Loucy (cell line): ENCODE results near the gene ENPEP.
"Not testable (repeated sequence)": the region's sequence is repeated elsewhere in the genome, so short reads cannot be mapped to it uniquely, and the experiment has no call there.

Source experiments
- H2AFZ ChIP-seq: fragments of 200-600 bp; sonication (generic); 2 replicates; pipeline ENCODE4 v1.6.0; 2016; ENCODE audit warnings: antibody characterized with exemption, mild to moderate bottlenecking, low read length, moderate library complexity
- H3F3A ChIP-seq: fragments of 200-600 bp; 2 replicates; pipeline ENCODE4 v1.6.0; 2016; ENCODE audit warnings: antibody characterized with exemption, low read depth, mild to moderate bottlenecking
- H3K27me3 ChIP-seq: fragments of 200-600 bp; sonication (generic); 2 replicates; pipeline ENCODE4 v1.6.1; 2014; ENCODE audit warnings: low read length, mild to moderate bottlenecking; ENCODE audit not compliant: insufficient read depth, poor library complexity, severe bottlenecking
- H3K36me3 ChIP-seq: fragments of 200-600 bp; sonication (generic); 2 replicates; pipeline ENCODE4 v1.6.1; 2016; ENCODE audit warnings: low read length; ENCODE audit not compliant: insufficient read depth
- H3K4me1 ChIP-seq: fragments of 200-600 bp; sonication (generic); 2 replicates; pipeline ENCODE4 v1.5.1; 2014; ENCODE audit warnings: low read length, mild to moderate bottlenecking; ENCODE audit not compliant: insufficient read depth, poor library complexity, severe bottlenecking
- H3K4me2 ChIP-seq: fragments of 200-600 bp; sonication (generic); 2 replicates; pipeline ENCODE4 v1.6.0; 2014; ENCODE audit warnings: antibody characterized with exemption, low read length, low read depth, mild to moderate bottlenecking; ENCODE audit not compliant: poor library complexity, severe bottlenecking
- H3K4me3 ChIP-seq: fragments of 200-600 bp; sonication (generic); 2 replicates; pipeline ENCODE4 v1.5.1; 2014; ENCODE audit warnings: low read length, mild to moderate bottlenecking, mixed read lengths; ENCODE audit not compliant: poor library complexity, severe bottlenecking
- H3K79me2 ChIP-seq: fragments of 200-600 bp; sonication (generic); 2 replicates; pipeline ENCODE4 v1.6.1; 2014; ENCODE audit warnings: low read length; ENCODE audit not compliant: insufficient read depth
- H3K9ac ChIP-seq: fragments of 200-600 bp; sonication (generic); 2 replicates; pipeline ENCODE4 v1.6.0; 2014; ENCODE audit warnings: mild to moderate bottlenecking, low read depth, low read length, moderate library complexity; ENCODE audit not compliant: poor library complexity, severe bottlenecking
- H3K9me2 ChIP-seq: fragments of 200-600 bp; sonication (generic); replicated peaks from 2 replicates; pipeline ENCODE4 v1.6.1; 2016; ENCODE audit warnings: low read depth, low read length, mixed read lengths
- H3K9me3 ChIP-seq: fragments of 200-600 bp; sonication (generic); 2 replicates; pipeline ENCODE4 v1.6.1; 2014; ENCODE audit warnings: mild to moderate bottlenecking, antibody characterized with exemption, low read length, low read depth; ENCODE audit not compliant: insufficient read depth
- H4K20me1 ChIP-seq: fragments of 200-600 bp; sonication (generic); 2 replicates; pipeline ENCODE4 v1.6.0; 2014; ENCODE audit warnings: antibody characterized with exemption, low read length, mild to moderate bottlenecking; ENCODE audit not compliant: insufficient read depth, poor library complexity, severe bottlenecking
- EZH2phosphoT487 ChIP-seq: fragments of 200-600 bp; IDR thresholded peaks from 2 replicates; pipeline ENCODE4 v1.6.1; 2018; ENCODE audit warnings: antibody characterized with exemption, mild to moderate bottlenecking, moderate library complexity, borderline replicate concordance
- TF ChIP-seq, protein P1 (sequence below): fragments of 200-600 bp; sonication (generic); conservative IDR thresholded peaks from 2 replicates; pipeline ENCODE4 v1.5.1; 2014; ENCODE audit warnings: mild to moderate bottlenecking, antibody characterized with exemption, low read length

Gene ENPEP

DNA sequence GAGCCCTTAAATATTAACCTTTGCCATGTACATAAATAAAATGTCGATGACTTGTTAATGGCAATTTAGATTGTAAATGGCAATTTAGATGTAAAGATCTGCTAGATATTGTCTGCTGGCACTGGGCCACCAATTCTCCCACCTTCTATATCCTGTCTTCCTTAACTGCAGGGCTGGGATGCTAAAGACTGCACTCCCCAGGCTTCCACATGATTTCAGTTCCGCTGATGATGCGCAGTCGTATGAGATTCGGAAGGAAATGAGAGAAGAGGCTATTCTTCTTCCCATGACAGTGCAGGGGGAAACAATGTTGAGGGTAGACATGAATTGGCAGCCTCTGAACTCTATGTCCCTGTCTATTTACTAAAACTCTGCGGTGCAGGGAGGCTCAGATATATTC, 91.3 kb downstream of the ENPEP start:
- H3K4me3 ChIP-seq, result no peak overlapping the region
- no peaks in the 10 kb centered on the region for H4K20me1 ChIP-seq
- H3K79me2 ChIP-seq, result no peaks in the 10 kb centered on the region
- H3K36me3 ChIP-seq, result no peaks in the 10 kb centered on the region
- no peaks in the 10 kb centered on the region for H3K9me3 ChIP-seq
- no peaks in the 10 kb centered on the region for H3F3A ChIP-seq
- H3K4me2 ChIP-seq, result no peak overlapping the region
- H3K9me2 ChIP-seq, result no peaks in the 10 kb centered on the region
- no peak overlapping the region for H2AFZ ChIP-seq
- no peak overlapping the region for H3K9ac ChIP-seq
- TF ChIP-seq, protein P1, sequence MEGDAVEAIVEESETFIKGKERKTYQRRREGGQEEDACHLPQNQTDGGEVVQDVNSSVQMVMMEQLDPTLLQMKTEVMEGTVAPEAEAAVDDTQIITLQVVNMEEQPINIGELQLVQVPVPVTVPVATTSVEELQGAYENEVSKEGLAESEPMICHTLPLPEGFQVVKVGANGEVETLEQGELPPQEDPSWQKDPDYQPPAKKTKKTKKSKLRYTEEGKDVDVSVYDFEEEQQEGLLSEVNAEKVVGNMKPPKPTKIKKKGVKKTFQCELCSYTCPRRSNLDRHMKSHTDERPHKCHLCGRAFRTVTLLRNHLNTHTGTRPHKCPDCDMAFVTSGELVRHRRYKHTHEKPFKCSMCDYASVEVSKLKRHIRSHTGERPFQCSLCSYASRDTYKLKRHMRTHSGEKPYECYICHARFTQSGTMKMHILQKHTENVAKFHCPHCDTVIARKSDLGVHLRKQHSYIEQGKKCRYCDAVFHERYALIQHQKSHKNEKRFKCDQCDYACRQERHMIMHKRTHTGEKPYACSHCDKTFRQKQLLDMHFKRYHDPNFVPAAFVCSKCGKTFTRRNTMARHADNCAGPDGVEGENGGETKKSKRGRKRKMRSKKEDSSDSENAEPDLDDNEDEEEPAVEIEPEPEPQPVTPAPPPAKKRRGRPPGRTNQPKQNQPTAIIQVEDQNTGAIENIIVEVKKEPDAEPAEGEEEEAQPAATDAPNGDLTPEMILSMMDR, result no peak
- no peak for TF ChIP-seq EZH2phosphoT487
- no peaks in the 10 kb centered on the region for H3K27me3 ChIP-seq
- no peaks in the 10 kb centered on the region for H3K4me1 ChIP-seq

DNA sequence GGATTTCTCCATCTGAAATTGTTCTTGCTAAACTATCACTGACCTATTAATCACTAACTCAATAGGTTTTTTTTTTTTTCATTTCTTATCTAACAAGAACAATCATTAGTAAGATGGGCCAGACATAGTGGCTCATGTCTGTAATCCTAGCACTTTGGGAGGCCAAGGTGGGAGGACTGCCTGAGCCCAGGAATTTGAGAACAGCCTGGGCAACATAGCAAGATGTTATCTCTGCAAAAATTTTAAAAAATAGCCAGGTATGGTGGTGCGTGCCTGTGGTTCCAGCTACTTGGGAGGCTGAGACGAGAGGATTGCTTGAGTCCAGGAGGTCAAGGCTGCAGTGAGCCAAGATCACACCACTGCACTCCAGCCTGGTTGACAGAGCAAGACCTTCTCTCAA, 100.7 kb downstream of the ENPEP start:
- H3K9ac ChIP-seq, H2AFZ ChIP-seq, H3K27me3 ChIP-seq, H3F3A ChIP-seq, H3K79me2 ChIP-seq, H3K9me2 ChIP-seq, H3K4me1 ChIP-seq, H3K9me3 ChIP-seq, H3K4me3 ChIP-seq, H3K36me3 ChIP-seq, H4K20me1 ChIP-seq, H3K4me2 ChIP-seq: not testable (repeated sequence)

DNA sequence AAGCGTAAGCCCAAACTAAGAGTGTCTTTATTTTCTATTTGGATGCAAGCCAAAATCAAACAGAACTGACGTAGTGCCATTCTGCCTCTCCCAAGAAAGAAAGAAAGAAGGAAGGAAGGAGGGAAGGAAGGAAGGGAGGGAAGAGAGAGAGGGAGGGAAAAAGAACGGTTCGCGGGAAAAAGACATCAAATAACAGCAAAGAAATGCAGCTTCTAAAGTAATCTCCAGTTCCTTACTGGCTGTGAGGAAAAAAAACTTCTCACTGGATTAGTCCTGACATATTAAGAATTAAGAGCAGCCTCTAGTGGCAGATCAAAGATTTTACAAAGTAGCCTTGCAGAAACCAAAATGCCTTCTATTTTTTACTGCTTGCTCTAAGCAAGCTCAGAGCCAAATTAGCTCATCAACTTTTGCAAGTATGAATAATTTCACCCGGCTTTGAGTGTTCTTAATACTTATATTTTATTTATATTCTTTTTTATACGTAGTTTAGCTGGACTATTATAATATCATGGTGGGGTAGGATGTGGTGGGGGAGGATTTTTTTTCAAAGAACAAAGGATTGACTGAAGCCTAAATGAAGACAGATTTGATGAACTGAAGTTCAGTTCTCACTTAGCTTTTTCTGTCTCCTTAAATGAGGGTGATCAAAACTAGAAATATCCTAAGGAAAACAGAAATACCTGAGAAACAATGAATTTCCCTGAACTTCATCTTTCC, 110.3 kb downstream of the ENPEP start:
- Histone ChIP-seq H3K9ac (no peak overlapping the region), H3K79me2 (no peaks in the 10 kb centered on the region), H3K36me3 (no peaks in the 10 kb centered on the region), H3K4me3 (peak overlapping the region; percentile 10), H3K9me2 (no peaks in the 10 kb centered on the region), H3F3A (no peaks in the 10 kb centered on the region), H3K4me1 (no peaks in the 10 kb centered on the region), H3K4me2 (peak overlapping the region; percentile 38), H3K9me3 (no peaks in the 10 kb centered on the region), H3K27me3 (no peaks in the 10 kb centered on the region), H2AFZ (peak overlapping the region; percentile 70), H4K20me1 (no peaks in the 10 kb centered on the region)
- TF ChIP-seq EZH2phosphoT487, result no peak
- TF ChIP-seq, protein P1, result peak; percentile 67

DNA sequence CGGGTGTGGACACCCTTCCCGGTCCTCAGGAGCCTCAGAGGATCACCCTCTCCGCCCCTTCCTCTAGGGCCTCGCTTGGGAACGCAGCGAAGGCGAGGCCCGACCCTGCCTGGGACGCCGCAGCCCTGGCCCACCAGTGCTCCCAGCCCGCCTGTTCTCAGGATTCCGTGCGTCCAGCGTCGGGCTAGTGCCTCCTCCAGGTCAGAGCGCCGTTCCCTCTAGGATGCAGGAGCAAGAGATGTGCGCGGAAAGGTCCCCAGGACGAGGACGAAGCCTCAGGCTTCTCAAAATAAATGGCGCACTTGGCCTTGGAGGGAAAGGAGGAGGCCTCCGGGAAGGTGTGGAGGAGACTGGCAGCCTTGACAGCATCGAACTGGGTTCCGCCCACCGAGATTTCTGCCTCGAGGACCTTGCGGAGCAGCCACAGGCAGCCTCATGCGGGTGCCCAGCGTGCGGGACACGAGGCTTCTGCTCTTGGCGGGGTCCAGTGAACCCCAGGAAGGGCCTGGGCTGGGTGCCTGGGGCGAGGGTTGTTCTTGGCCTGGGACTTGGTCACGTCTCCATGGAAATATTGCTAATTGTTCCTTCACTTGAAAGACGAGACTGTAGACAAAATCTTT, 111.8 kb downstream of the ENPEP start:
- no peaks in the 10 kb centered on the region for H4K20me1 ChIP-seq
- H3K4me1 ChIP-seq, result no peaks in the 10 kb centered on the region
- H3F3A ChIP-seq, result no peaks in the 10 kb centered on the region
- no peaks in the 10 kb centered on the region for H3K9me2 ChIP-seq
- H3K9me3 ChIP-seq, result no peaks in the 10 kb centered on the region
- TF ChIP-seq, protein P1, result no peak
- TF ChIP-seq EZH2phosphoT487, result no peak
- H3K9ac ChIP-seq, result no peak overlapping the region
- H3K27me3 ChIP-seq, result no peaks in the 10 kb centered on the region
- H2AFZ ChIP-seq, result no peak overlapping the region
- H3K36me3 ChIP-seq, result no peaks in the 10 kb centered on the region
- no peak overlapping the region for H3K4me2 ChIP-seq
- no peaks in the 10 kb centered on the region for H3K79me2 ChIP-seq
- H3K4me3 ChIP-seq, result no peak overlapping the region
